GM10847 (cell line): ENCODE measurements around the gene ATP5PD.

ENCODE experiments used
- POLR2A ChIP-seq: IDR thresholded peaks from 2 replicates; pipeline ENCODE4 v1.6.1; 2011; ENCODE audit not compliant: insufficient read length; ENCODE audit errors: extremely low read depth

The ATP5PD gene

DNA sequence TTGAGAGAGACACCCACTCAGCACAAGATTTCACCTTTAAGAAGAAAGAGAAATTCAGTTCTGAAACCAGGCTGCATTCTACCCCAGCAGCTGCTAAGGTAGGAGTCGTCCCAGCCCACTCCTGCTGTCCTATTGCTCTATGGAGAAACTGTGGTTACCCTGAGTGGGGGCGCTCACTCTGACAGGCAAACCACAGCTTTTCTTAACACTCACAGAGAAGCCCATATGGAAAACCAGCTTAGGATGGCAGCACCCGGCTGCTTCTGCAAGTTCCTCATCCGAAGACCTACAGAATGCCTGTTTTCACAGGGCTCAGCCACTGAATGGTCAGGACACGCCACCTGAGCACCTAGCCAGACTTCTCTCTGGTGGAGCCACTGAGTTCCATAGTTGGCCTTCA, 7.5 kb downstream of the ATP5PD start:
- no peak for TF ChIP-seq POLR2A

DNA sequence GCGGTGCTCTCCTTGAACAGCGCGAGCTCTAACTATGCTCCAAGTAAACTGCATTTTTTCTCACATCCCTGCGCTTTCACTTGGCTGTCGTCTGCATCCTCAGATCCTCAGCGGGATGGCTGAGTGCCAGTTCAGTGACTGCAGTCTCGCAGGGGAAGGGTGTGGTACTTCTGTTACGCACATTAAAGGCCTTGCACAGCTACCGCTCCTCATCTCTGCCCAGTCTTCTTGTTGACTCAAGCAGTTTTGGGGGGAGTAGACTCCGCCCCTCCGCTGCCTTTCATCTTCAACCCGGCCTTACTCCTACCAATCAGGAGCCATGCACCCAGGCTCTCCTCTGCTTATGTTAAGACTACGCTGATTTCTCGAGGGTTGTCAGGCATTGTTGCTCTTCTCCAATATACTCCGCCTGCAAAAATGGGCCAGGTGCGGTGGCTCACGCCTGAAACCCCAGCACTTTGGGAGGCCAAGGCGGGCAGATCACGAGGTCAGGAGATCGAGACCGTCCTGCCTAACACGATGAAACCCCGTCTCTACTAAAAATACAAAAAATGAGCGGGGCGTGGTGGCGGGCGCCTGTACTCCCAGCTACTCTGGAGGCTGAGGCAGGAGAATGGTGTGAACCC, 10.0 kb downstream of the ATP5PD start:
- no peak for TF ChIP-seq POLR2A

GRCh38 chr17:75034236-75034908, 12.4 kb downstream of the ATP5PD start:
- TF ChIP-seq POLR2A: no peak

- no peak for TF ChIP-seq POLR2A
Measured at GRCh38 chr17:75033346-75034235, 13.2 kb downstream of the ATP5PD start.

DNA sequence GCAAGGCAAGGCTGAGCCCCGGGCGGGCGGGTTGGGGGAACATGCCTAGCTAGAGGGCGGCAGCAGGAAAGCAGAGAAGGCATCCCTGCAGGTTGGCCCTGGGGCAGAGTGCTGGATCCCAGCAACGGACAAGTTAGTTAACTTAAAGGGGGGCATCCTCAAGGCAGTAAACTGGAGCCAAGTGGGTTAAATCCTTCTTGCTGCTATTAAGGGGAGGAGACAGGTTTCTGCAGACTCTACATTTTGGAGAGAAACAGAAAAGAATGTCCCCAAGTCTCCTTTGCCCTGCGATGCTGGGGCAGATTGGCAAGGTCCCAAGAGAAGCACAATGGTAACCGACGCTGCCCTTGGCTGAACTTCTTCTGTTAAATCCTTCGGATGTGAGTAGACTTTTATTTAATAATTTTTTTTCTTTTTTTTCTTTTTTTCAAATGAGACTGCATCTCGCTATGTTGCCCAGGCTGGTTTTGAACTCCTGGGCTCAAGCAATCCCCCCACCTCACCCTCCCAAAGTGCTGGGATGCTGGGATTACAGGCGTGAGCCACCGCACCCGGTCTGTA, 14.0 kb downstream of the ATP5PD start:
- TF ChIP-seq POLR2A: no peak

DNA sequence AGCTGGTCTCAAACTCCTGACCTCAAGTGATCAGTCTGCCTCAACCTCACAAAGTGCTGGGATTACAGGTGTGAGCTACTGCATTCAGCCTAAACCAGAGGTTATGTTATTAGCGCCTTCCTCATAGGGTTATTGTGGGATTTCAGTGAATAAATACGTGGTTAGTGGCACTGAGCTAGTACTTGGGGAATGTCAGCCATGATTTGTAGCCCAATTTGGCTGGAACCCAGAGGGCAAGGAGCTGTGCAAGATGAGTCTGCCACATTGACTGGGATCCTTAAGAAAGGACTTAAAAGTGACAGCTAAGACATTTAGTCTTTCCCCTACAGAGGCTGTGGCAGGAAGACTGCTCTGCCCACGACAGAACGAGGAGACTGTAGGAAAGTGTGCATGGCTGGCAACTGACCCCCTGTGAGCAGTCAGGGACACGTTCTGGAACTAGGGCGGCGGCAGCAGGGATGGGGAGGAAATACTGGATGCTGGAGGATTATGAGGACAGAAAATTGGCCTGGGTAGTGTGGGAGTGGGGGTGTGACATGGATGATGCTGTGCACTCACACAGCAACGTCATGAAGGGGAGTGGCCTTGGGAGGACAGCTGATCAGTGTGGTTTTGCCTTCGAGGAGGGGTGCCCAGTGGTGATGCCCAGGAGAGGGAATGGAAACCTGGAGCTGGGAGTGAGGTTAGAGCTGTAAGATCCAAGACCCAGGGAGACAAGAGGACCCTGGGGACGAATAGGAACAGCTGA, 14.6 kb downstream of the ATP5PD start:
- no peak for TF ChIP-seq POLR2A

DNA sequence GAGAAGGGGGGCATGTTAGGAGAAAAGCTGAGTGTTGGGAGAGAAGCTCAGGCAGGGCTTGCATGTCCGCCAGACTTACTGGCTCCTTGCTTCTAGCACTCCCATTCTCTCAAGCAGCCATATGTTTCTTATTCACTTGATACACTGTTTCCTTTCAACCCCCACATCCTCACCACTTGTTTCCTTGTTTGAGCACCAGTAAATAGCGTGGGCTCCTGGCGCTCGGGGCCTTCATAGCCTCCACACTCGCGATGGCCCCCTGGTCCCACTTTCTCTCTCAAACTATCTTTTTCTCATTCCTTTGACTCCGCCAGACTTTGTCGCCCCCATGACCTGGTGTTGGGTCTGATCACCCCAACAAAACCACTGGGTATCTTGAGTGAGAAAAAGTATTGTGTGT, 16.6 kb downstream of the ATP5PD start:
- no peak for TF ChIP-seq POLR2A

DNA sequence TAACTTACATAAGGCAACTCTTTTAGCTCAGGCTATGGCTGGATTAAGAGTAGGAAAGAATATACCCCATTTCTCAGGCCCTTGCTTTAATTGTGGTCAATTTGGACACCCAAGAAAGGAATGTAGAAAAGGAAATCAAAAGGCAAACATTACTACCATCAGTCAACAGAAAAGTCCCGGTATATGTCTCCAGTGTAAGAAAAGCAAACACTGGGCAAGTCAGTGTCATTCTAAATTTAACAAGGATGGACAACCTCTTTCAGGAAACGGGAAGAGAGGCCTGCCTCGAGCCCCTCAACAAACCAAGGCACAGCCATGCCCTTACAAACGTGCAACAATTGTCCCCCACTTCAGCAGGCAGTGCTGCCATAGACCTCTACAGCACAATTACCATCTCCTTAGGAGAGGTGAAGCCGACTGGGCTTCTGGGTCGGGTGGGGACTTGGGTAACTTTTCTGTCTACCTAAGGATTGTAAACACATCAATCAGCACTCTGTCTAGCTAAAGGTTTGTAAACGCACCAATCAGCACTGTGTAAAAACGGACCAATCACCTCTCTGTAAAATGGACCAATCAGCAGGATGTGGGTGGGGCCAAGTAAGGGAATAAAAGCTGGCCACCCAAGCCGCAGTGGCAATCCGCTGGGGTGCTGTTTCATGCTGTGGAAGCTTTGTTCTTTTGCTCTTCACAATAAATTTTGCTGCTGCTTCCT, 21.9 kb downstream of the ATP5PD start:
- TF ChIP-seq POLR2A: no peak

- no peak for TF ChIP-seq POLR2A
Measured at GRCh38 chr17:75020331-75021110, 26.2 kb downstream of the ATP5PD start.

GRCh38 chr17:75019710-75020109, 27.1 kb downstream of the ATP5PD start:
- no peak for TF ChIP-seq POLR2A

DNA sequence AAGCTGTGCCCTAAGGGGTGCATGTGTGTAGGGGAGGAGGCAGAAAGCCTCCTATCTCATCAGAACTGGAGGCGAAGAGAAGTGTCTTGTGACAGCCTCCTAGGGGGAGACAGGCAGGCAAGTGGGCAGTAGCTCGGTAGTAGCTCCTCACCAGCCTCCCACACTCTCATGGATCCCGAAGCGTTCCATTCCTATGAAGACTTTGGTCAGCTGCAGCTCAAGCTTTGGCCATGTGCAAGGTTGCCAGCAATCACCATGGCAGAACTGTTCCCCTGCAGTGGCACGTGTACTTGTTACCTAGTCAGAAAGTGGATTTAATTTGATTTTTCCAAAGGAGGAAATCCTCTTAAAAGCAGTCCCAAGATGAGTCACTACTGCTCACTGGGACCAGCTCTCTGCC, 27.6 kb downstream of the ATP5PD start:
- no peak for TF ChIP-seq POLR2A

GRCh38 chr17:75013092-75013559, 33.6 kb downstream of the ATP5PD start:
- no peak for TF ChIP-seq POLR2A

- TF ChIP-seq POLR2A: peak; percentile 74
Measured at GRCh38 chr17:75012346-75013091, 34.2 kb downstream of the ATP5PD start, which contains the start of gene MRPL58. TSS of gene MRPL58 (plus strand) at chr17:75012670. CDS start at chr17:75012687, 17 bp downstream.
